NB4 (cell line): ENCODE results near the gene KRT12.

Experiments
- DNase-seq: peaks from one replicate; pipeline ENCODE4 v3.0.0; 2010; ENCODE audit warnings: low read depth
- H3K4me3 ChIP-seq: one replicate; pipeline ENCODE4 v1.5.1; 2011; ENCODE audit warnings: mild to moderate bottlenecking, low read depth, low read length, moderate library complexity
- CTCF ChIP-seq: IDR thresholded peaks from one replicate; pipeline ENCODE4 v1.5.1; 2012; ENCODE audit warnings: low read depth, low read length
- MAX ChIP-seq: IDR thresholded peaks from 2 replicates; pipeline ENCODE4 v1.6.1; 2011; ENCODE audit warnings: low read depth, low read length
- POLR2A ChIP-seq: IDR thresholded peaks from 2 replicates; pipeline ENCODE4 v1.6.1; 2011; ENCODE audit warnings: mild to moderate bottlenecking; ENCODE audit not compliant: insufficient read length; ENCODE audit errors: extremely low read depth

Gene KRT12

GRCh38 chr17:40812639-40813038 is 54.4 kb downstream of the KRT12 start:
- DNase-seq = no peak
- no peak overlapping the region for H3K4me3 ChIP-seq
- TF ChIP-seq POLR2A = no peak
- TF ChIP-seq CTCF = no peak
- TF ChIP-seq MAX = no peak
